ENCODE measurements around the gene RHOV. TPM values are rescaled to one million over a fixed set of nuclear protein-coding genes. Genes with fewer than 3 reads are reported as not detected.
A peak's percentile ranks its signal among the peaks of the same experiment; 100 is the strongest.

RHOV gene
- total and polyA plus RNA-seq, 3 experiments from 2014 or later: 0.24 to 0.40 TPM; not detected in 1

DNA sequence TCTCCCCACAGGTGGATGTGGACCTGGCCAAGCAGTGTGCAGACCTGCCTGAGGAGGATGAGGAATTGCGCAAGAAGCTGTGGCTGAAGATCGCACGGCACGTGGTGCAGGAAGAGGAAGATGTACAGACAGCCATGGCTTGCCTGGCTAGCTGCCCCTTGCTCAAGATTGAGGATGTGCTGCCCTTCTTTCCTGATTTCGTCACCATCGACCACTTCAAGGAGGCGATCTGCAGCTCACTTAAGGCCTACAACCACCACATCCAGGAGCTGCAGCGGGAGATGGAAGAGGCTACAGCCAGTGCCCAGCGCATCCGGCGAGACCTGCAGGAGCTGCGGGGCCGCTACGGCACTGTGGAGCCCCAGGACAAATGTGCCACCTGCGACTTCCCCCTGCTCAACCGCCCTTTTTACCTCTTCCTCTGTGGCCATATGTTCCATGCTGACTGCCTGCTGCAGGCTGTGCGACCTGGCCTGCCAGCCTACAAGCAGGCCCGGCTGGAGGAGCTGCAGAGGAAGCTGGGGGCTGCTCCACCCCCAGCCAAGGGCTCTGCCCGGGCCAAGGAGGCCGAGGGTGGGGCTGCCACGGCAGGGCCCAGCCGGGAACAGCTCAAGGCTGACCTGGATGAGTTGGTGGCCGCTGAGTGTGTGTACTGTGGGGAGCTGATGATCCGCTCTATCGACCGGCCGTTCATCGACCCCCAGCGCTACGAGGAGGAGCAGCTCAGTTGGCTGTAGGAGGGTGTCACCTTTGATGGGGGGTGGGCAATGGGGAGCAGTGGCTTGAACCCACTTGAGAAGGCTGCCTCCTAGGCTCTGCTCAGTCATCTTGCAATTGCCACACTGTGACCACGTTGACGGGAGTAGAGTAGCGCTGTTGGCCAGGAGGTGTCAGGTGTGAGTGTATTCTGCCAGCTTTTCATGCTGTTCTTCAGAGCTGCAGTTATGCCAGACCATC, 28.8 kb upstream of the RHOV start:
- H3K27me3 ChIP-seq (ENCODE audit: insufficient read depth, low read length, poor library complexity, severe bottlenecking): no peaks in the 10 kb centered on the region
- H3K36me3 Mint-ChIP-seq: peaks cover 0 to 62% (median 0%) of the 10 kb centered on the region in 3 donors
- H3K36me3 ChIP-seq (ENCODE audit: insufficient read depth, low read length): peaks cover 25% of the 10 kb centered on the region
- no peak overlapping the region for H3K4me3 ChIP-seq (ENCODE audit: low read length)
- CTCF ChIA-PET: interaction anchor here (0.7 to 6.9 kb wide), 16 partner anchors 7 to 328 kb away, joined by 3 to 76 read pairs (median 7); partner anchors contain the start of genes CHP1, DLL4, EXD1 and VPS18
- no peaks in the 10 kb centered on the region for H3K27me3 Mint-ChIP-seq
- peak overlapping the region in 6 of 8 donors; percentile 67 to 93 (median 82) for H3K27ac Mint-ChIP-seq
- H3K4me3 Mint-ChIP-seq: peak overlapping the region in 1 of 7 donors; percentile 32
- DNase-seq: no peak
- H3K27ac ChIP-seq (ENCODE audit: low read depth, low read length): no peak overlapping the region
- H3K9me3 ChIP-seq (ENCODE audit: low read length): no peaks in the 10 kb centered on the region
- POLR2A ChIA-PET: no interaction called here
- peaks cover 26% of the 10 kb centered on the region for H3K4me1 ChIP-seq (ENCODE audit: insufficient read depth, low read length)
- peaks cover 8 to 50% (median 29%) of the 10 kb centered on the region in 3 donors for H3K4me1 Mint-ChIP-seq
- H3K9me3 Mint-ChIP-seq: no peaks in the 10 kb centered on the region

DNA sequence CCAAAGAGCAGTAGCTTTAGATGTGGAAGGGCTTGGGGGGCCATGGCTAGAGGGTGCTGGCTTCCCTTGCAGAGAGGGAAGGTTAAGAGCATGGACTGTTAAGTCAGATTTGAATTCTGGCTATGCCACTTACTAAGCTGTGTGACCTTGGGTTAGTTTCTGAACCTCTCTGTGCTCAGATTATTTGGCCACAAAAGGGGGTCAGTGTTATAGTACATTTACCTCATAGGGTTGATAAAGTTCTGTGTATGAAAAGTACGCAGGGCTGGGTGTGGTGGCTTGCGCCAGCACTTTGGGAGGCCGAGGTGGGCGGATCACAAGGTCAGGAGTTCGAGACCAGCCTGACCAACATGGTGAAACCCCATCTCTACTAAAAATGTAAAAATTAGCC, 27.0 kb upstream of the RHOV start:
- no peaks in the 10 kb centered on the region for H3K9me3 Mint-ChIP-seq
- ChIA-PET POLR2A (interaction anchor here (0.5 to 0.6 kb wide), 2 partner anchors 176 to 749 kb away, joined by 3 to 6 read pairs; no protein-coding TSS in a partner anchor), CTCF (interaction anchor here (0.9 to 6.2 kb wide), 5 partner anchors 41 to 284 kb away, joined by 3 to 73 read pairs (median 3); partner anchors contain the start of gene INO80)
- Histone ChIP-seq H3K4me3 (ENCODE audit: low read length) (no peak overlapping the region), H3K9me3 (ENCODE audit: low read length) (no peaks in the 10 kb centered on the region), H3K27me3 (ENCODE audit: insufficient read depth, low read length, poor library complexity, severe bottlenecking) (no peaks in the 10 kb centered on the region), H3K4me1 (ENCODE audit: insufficient read depth, low read length) (peaks cover 10% of the 10 kb centered on the region), H3K27ac (ENCODE audit: low read depth, low read length) (no peak overlapping the region), H3K36me3 (ENCODE audit: insufficient read depth, low read length) (peaks cover 25% of the 10 kb centered on the region)
- no peak overlapping the region for H3K4me3 Mint-ChIP-seq
- peaks cover 22 to 44% (median 27%) of the 10 kb centered on the region in 3 donors for H3K4me1 Mint-ChIP-seq
- peaks cover 0 to 77% (median 4%) of the 10 kb centered on the region in 3 donors for H3K36me3 Mint-ChIP-seq
- DNase-seq: no peak
- H3K27me3 Mint-ChIP-seq: no peaks in the 10 kb centered on the region
- peak overlapping the region in 2 of 8 donors; percentile 33 to 42 for H3K27ac Mint-ChIP-seq

DNA sequence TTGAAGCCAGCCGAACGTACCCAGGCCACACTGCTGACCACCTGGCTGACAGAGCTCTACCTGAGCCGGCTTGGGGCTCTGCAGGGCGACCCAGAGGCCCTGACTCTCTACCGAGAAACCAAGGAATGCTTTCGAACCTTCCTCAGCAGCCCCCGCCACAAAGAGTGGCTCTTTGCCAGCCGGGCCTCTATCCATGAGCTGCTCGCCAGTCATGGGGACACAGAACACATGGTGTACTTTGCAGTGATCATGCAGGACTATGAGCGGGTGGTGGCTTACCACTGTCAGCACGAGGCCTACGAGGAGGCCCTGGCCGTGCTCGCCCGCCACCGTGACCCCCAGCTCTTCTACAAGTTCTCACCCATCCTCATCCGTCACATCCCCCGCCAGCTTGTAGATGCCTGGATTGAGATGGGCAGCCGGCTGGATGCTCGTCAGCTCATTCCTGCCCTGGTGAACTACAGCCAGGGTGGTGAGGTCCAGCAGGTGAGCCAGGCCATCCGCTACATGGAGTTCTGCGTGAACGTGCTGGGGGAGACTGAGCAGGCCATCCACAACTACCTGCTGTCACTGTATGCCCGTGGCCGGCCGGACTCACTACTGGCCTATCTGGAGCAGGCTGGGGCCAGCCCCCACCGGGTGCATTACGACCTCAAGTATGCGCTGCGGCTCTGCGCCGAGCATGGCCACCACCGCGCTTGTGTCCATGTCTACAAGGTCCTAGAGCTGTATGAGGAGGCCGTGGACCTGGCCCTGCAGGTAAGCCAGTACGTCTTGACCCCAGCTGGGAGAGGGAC, 26.4 kb upstream of the RHOV start:
- Mint-ChIP-seq H3K9me3 (no peaks in the 10 kb centered on the region), H3K27ac (peak overlapping the region in 2 of 8 donors; percentile 42 to 47), H3K27me3 (no peaks in the 10 kb centered on the region), H3K4me1 (peaks cover 26 to 44% (median 32%) of the 10 kb centered on the region in 3 donors), H3K4me3 (no peak overlapping the region), H3K36me3 (peaks cover 0 to 81% (median 6%) of the 10 kb centered on the region in 3 donors)
- no peak for DNase-seq
- H3K27ac ChIP-seq (ENCODE audit: low read depth, low read length): no peak overlapping the region
- H3K4me3 ChIP-seq (ENCODE audit: low read length): no peak overlapping the region
- CTCF ChIA-PET: interaction anchor here (1.3 to 6.2 kb wide), 5 partner anchors 10 to 285 kb away, joined by 3 to 73 read pairs (median 5); partner anchors contain the start of gene INO80
- H3K27me3 ChIP-seq (ENCODE audit: insufficient read depth, low read length, poor library complexity, severe bottlenecking): no peaks in the 10 kb centered on the region
- H3K9me3 ChIP-seq (ENCODE audit: low read length): no peaks in the 10 kb centered on the region
- POLR2A ChIA-PET: interaction anchor here (0.5 to 0.6 kb wide), 2 partner anchors 176 to 748 kb away, joined by 3 to 6 read pairs; no protein-coding TSS in a partner anchor
- peaks cover 25% of the 10 kb centered on the region for H3K36me3 ChIP-seq (ENCODE audit: insufficient read depth, low read length)
- peaks cover 10% of the 10 kb centered on the region for H3K4me1 ChIP-seq (ENCODE audit: insufficient read depth, low read length)

DNA sequence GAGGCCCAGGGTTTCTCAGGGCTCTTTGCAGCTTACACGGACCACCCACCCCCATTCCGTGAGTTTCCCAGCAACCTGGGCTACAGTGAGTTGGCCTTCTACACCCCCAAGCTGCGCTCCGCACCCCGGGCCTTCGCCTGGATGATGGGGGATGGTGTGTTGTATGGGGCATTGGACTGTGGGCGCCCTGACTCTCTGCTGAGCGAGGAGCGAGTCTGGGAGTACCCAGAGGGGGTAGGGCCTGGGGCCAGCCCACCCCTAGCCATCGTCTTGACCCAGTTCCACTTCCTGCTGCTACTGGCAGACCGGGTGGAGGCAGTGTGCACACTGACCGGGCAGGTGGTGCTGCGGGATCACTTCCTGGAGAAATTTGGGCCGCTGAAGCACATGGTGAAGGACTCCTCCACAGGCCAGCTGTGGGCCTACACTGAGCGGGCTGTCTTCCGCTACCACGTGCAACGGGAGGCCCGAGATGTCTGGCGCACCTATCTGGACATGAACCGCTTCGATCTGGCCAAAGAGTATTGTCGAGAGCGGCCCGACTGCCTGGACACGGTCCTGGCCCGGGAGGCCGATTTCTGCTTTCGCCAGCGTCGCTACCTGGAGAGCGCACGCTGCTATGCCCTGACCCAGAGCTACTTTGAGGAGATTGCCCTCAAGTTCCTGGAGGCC, 25.6 kb upstream of the RHOV start:
- peaks cover 15% of the 10 kb centered on the region for H3K4me1 ChIP-seq (ENCODE audit: insufficient read depth, low read length)
- Mint-ChIP-seq H3K27ac (peak overlapping the region in 2 of 8 donors; percentile 19 to 84), H3K36me3 (peaks cover 0 to 84% (median 6%) of the 10 kb centered on the region in 3 donors)

DNA sequence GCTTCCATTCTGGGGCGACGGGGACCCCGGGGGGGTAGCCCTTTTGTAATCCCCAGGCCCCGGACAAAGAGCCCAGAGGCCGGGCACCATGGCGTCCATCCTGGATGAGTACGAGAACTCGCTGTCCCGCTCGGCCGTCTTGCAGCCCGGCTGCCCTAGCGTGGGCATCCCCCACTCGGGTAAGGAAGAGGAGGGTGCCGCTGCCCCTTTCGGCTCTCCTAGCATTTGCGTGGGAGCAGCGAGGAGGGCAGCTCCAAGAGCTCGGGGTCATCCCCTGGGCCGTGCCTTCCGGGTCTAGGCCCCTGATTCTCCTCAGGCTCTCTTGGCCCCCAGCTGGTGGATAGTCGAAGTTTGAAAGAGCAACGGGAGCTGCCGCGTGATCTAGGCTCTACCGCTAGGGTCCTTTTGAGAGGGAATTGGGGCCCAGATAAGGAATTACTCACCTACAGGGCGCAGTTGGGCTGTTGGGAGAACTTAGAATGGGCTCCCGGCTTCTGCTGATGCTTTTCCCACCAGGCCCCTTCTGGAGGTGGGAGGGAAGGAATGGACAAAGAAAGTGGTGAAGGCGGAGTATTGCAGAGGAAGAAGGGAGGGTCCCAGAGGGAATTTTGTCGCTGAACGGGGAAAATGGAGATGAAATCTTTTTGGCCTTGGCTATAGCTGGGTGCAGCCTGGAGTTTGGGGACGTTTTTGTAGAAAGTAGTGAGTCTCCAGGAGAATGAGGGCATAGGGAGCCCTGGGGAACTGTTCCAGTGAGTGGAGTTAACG, 20.8 kb upstream of the RHOV start:
- peak overlapping the region; percentile 92 to 100 (median 99) for H3K4me3 Mint-ChIP-seq
- Histone ChIP-seq H3K9me3 (ENCODE audit: low read length) (no peaks in the 10 kb centered on the region), H3K36me3 (ENCODE audit: insufficient read depth, low read length) (no peaks in the 10 kb centered on the region), H3K4me1 (ENCODE audit: insufficient read depth, low read length) (peaks cover 19% of the 10 kb centered on the region), H3K27ac (ENCODE audit: low read depth, low read length) (peak overlapping the region; percentile 90), H3K27me3 (ENCODE audit: insufficient read depth, low read length, poor library complexity, severe bottlenecking) (no peaks in the 10 kb centered on the region), H3K4me3 (ENCODE audit: low read length) (peak overlapping the region; percentile 96)
- CTCF ChIA-PET: interaction anchor here (0.9 to 5.2 kb wide), 20 partner anchors 9 to 442 kb away, joined by 3 to 178 read pairs (median 5); partner anchors contain the start of genes CCDC32, CHP1, EXD1 and INO80
- POLR2A ChIA-PET: interaction anchor here (0.7 to 2.5 kb wide), 9 partner anchors 10 to 438 kb away, joined by 3 to 20 read pairs (median 6); partner anchors contain the start of genes CHP1, EXD1, INO80 and NUSAP1
- peaks cover 43 to 52% (median 43%) of the 10 kb centered on the region in 3 donors for H3K4me1 Mint-ChIP-seq
- peaks cover 0 to 45% (median 6%) of the 10 kb centered on the region in 3 donors for H3K36me3 Mint-ChIP-seq
- peaks cover 0 to 2% of the 10 kb centered on the region in 2 donors for H3K27me3 Mint-ChIP-seq
- peak; percentile 39 to 73 (median 53) for DNase-seq
- H3K27ac Mint-ChIP-seq: peak overlapping the region; percentile 75 to 99 (median 98)
- no peaks in the 10 kb centered on the region for H3K9me3 Mint-ChIP-seq

More for the DNA sequence above, 25.6 kb upstream of the RHOV start:
- no peak overlapping the region for H3K4me3 Mint-ChIP-seq
- no peaks in the 10 kb centered on the region for H3K9me3 ChIP-seq (ENCODE audit: low read length)
- no peaks in the 10 kb centered on the region for H3K27me3 ChIP-seq (ENCODE audit: insufficient read depth, low read length, poor library complexity, severe bottlenecking)
- DNase-seq: no peak
- ChIA-PET CTCF (interaction anchor here (1.3 to 1.4 kb wide), 2 partner anchors 10 to 42 kb away, joined by 5 to 7 read pairs; no protein-coding TSS in a partner anchor), POLR2A (no interaction called here)
- no peaks in the 10 kb centered on the region for H3K27me3 Mint-ChIP-seq
- no peak overlapping the region for H3K27ac ChIP-seq (ENCODE audit: low read depth, low read length)
- H3K9me3 Mint-ChIP-seq: no peaks in the 10 kb centered on the region
- H3K4me3 ChIP-seq (ENCODE audit: low read length): no peak overlapping the region
- H3K4me1 Mint-ChIP-seq: peaks cover 33 to 49% (median 39%) of the 10 kb centered on the region in 3 donors
- peaks cover 25% of the 10 kb centered on the region for H3K36me3 ChIP-seq (ENCODE audit: insufficient read depth, low read length)

DNA sequence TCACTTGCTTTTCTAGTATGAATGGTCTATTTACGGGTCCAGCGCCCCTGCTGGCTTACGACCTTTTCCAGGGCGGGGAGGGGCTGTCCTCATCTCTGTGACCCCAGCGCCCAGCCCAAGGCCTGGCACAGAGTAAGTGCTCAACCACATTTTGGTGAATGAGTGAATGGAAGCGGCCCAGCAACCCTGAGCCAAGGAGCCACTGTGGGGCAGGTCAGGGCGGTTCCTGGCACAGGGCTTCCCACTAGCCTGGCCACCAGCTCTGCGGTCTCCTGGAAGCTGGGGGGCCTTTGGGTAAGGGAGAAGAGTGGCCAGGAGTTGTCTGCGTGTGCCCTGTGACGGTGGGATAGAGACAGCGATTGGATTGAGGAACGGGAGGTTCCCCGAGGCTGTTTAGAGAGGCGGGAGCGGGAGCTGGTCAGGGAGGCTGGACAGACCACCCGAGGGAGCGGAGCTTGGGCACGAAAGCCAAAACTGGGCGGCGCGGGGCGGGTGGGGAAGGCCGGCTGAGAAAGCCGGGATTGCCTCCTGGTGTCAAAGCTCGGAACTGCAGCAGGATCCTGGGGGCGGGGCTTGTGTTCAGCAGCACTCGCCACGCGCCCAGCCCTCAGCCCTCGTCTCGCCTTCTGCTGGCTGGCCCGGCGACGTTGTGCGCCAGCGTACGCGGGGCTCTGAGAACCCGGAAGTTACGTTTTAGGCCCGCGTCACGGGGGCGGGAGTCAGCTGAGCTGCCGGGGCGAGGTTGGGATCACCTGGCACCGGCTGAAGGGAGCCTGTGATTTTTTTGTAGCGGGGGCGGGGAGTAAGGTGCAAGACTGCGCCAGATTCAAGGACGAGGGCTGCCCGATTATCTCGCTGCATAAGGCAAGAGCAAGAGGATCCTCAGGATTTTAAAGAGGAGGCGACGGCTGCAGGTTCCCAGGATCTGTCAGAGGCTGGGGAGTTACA, 20.0 kb upstream of the RHOV start, which contains the start of gene VPS18:
Gene VPS18, plus strand, starts transcription at position 718 of the 948 bp plus-strand sequence. CDS start 319 bp downstream, outside the sequence.
- H3K27me3 Mint-ChIP-seq: peaks cover 0 to 2% of the 10 kb centered on the region in 2 donors
- peak within 1 kb of the TSS; percentile 96 for H3K4me3 ChIP-seq (ENCODE audit: low read length)
- H3K9me3 Mint-ChIP-seq: no peaks in the 10 kb centered on the region

More for the DNA sequence above, 20.0 kb upstream of the RHOV start, which contains the start of gene VPS18:
- H3K4me1 ChIP-seq (ENCODE audit: insufficient read depth, low read length): peaks cover 19% of the 10 kb centered on the region
- Mint-ChIP-seq H3K4me3 (peak within 1 kb of the TSS; percentile 92 to 100 (median 99)), H3K4me1 (peaks cover 43 to 52% (median 43%) of the 10 kb centered on the region in 3 donors), H3K27ac (peak within 1 kb of the TSS; percentile 83 to 99 (median 98)), H3K36me3 (peaks cover 0 to 37% (median 6%) of the 10 kb centered on the region in 3 donors)
- H3K36me3 ChIP-seq (ENCODE audit: insufficient read depth, low read length): no peaks in the 10 kb centered on the region
- POLR2A ChIA-PET: interaction anchor here (0.6 to 2.5 kb wide), 12 partner anchors 10 to 449 kb away, joined by 3 to 20 read pairs (median 5); partner anchors contain the start of genes CHP1, EXD1, INO80 and NUSAP1
- peak within 1 kb of the TSS; percentile 90 for H3K27ac ChIP-seq (ENCODE audit: low read depth, low read length)
- DNase-seq: peak; percentile 97 to 99 (median 98)
- CTCF ChIA-PET: interaction anchor here (0.6 to 5.2 kb wide), 23 partner anchors 8 to 442 kb away, joined by 3 to 178 read pairs (median 5); partner anchors contain the start of genes CCDC32, CHP1, EXD1 and INO80
- no peaks in the 10 kb centered on the region for H3K9me3 ChIP-seq (ENCODE audit: low read length)
- no peaks in the 10 kb centered on the region for H3K27me3 ChIP-seq (ENCODE audit: insufficient read depth, low read length, poor library complexity, severe bottlenecking)
